Activated CD4-positive, alpha-beta T cell treated with anti-CD3 and anti-CD28 coated beads, Interleukin-2, amount 50 U/mL, for 1 hour (primary cell): ENCODE data around the gene PRR5.
"Not testable (repeated sequence)": the region's sequence is repeated elsewhere in the genome, so short reads cannot be mapped to it uniquely, and the experiment has no call there.

Source experiments
- DNase-seq: peaks from one replicate; pipeline ENCODE4 v3.0.0-alpha.2; 2020

The PRR5 gene

GRCh38 chr22:44736581-44737405 is 34.8 kb downstream of the PRR5 start:
- DNase-seq, result no peak

- DNase-seq, result no peak
Measured at GRCh38 chr22:44737406-44738346, 35.7 kb downstream of the PRR5 start.

- DNase-seq, result no peak
Measured at GRCh38 chr22:44738347-44738715, 36.3 kb downstream of the PRR5 start.

- DNase-seq, result no peak
Measured at GRCh38 chr22:44739024-44739423, 37.0 kb downstream of the PRR5 start.

GRCh38 chr22:44739666-44740065 is 37.7 kb downstream of the PRR5 start:
- not testable (repeated sequence) for DNase-seq

- DNase-seq, result no peak
Measured at GRCh38 chr22:44740307-44740706, 38.3 kb downstream of the PRR5 start.

- no peak for DNase-seq
Measured at GRCh38 chr22:44741929-44742328, 39.9 kb downstream of the PRR5 start.

GRCh38 chr22:44743247-44743646 is 41.2 kb downstream of the PRR5 start:
- DNase-seq, result no peak

GRCh38 chr22:44743804-44744211 is 41.8 kb downstream of the PRR5 start:
- DNase-seq, result no peak

- no peak for DNase-seq
Measured at GRCh38 chr22:44745853-44746789, 44.1 kb downstream of the PRR5 start.

- not testable (repeated sequence) for DNase-seq
Measured at GRCh38 chr22:44747784-44748127, 45.8 kb downstream of the PRR5 start.

- no peak for DNase-seq
Measured at GRCh38 chr22:44748524-44748923, 46.5 kb downstream of the PRR5 start.

- no peak for DNase-seq
Measured at GRCh38 chr22:44750481-44750880, 48.5 kb downstream of the PRR5 start.

- no peak for DNase-seq
Measured at GRCh38 chr22:44752285-44753188, 50.5 kb downstream of the PRR5 start, which contains the start of gene ARHGAP8. Gene ARHGAP8, plus strand, starts transcription at chr22:44752575. Its CDS starts 33,953 bp downstream, at chr22:44786528.

GRCh38 chr22:44753189-44754042 is 51.4 kb downstream of the PRR5 start:
- no peak for DNase-seq

- no peak for DNase-seq
Measured at GRCh38 chr22:44754998-44755397, 53.0 kb downstream of the PRR5 start.

- DNase-seq, result no peak
Measured at GRCh38 chr22:44755417-44755816, 53.4 kb downstream of the PRR5 start.

GRCh38 chr22:44755956-44756361 is 54.0 kb downstream of the PRR5 start:
- no peak for DNase-seq

- DNase-seq, result no peak
Measured at GRCh38 chr22:44758344-44758973, 56.5 kb downstream of the PRR5 start.

- DNase-seq, result no peak
Measured at GRCh38 chr22:44759001-44759400, 57.0 kb downstream of the PRR5 start.
